ENCODE measurements around the gene EVA1C. TPM values are rescaled to one million over a fixed set of nuclear protein-coding genes. Genes with fewer than 3 reads are reported as not detected.

The EVA1C gene
- total RNA-seq, 1 donor from 2014 or later = 1.2 TPM

GRCh38 chr21:32514275-32515055 lies 102.0 kb downstream of the EVA1C start:
- peaks cover 3% of the 10 kb centered on the region for H3K27me3 Mint-ChIP-seq (ENCODE audit: insufficient read depth, low read depth)
- H3K4me2 ChIP-seq = no peak overlapping the region
- H2AFZ ChIP-seq (replicated peaks) = no peak overlapping the region
- H3K4me1 Mint-ChIP-seq = no peaks in the 10 kb centered on the region
- DNase-seq (ENCODE audit: low spot score) = no peak
- peaks cover 8% of the 10 kb centered on the region for H3K9me3 Mint-ChIP-seq
- no peaks in the 10 kb centered on the region for H3K79me2 ChIP-seq (ENCODE audit: low read depth)
- no peaks in the 10 kb centered on the region for H3K27me3 ChIP-seq
- no peak overlapping the region for H3K27ac Mint-ChIP-seq
- no peaks in the 10 kb centered on the region for H3K36me3 ChIP-seq
- no peak overlapping the region for H3K9ac ChIP-seq
- no peaks in the 10 kb centered on the region for H3K4me1 ChIP-seq
- no peak for TF ChIP-seq EZH2 (IDR thresholded peaks at IDR 0.05)
- no peak for TF ChIP-seq EZH2phosphoT487 (IDR thresholded peaks at IDR 0.05)
- TF ChIP-seq CTCF (IDR thresholded peaks at IDR 0.05) = no peak
- H3K9me3 ChIP-seq (ENCODE audit: low read depth) = no peaks in the 10 kb centered on the region
- H3F3A ChIP-seq (ENCODE audit: low read depth) = no peaks in the 10 kb centered on the region
- H4K20me1 ChIP-seq (ENCODE audit: low read depth) = no peaks in the 10 kb centered on the region
- no peak overlapping the region for H3K4me3 Mint-ChIP-seq
- no peak overlapping the region for H3K4me3 ChIP-seq
- no peak overlapping the region for H3K27ac ChIP-seq
- H3K36me3 Mint-ChIP-seq = no peaks in the 10 kb centered on the region

DNA sequence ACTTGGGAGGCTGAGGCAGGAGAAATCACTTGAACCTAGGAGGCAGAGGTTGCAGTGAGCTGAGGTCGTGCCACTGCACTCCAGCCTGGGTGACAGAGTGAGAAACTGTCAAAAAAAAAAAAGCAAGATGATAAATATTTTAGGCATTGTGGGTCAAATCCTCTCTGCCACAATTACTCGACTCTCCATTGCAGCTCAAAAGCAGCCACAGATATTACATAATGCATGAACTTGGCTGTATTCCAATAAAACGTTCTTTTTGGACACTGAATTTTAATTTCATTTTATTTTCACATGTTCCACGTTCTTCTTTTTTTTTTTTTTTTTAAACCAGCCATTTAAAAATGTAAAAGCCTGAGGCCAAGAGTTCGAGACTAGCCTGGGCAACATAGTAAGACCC lies 103.4 kb downstream of the EVA1C start:
- Histone ChIP-seq H3K4me2 (no peak overlapping the region), H3K9me3 (ENCODE audit: low read depth) (no peaks in the 10 kb centered on the region), H3K4me3 (no peak overlapping the region), H2AFZ (replicated peaks) (no peak overlapping the region), H3K4me1 (no peaks in the 10 kb centered on the region), H3F3A (ENCODE audit: low read depth) (no peaks in the 10 kb centered on the region), H3K36me3 (no peaks in the 10 kb centered on the region), H3K79me2 (ENCODE audit: low read depth) (no peaks in the 10 kb centered on the region), H4K20me1 (ENCODE audit: low read depth) (no peaks in the 10 kb centered on the region), H3K9ac (no peak overlapping the region), H3K27me3 (no peaks in the 10 kb centered on the region), H3K27ac (no peak overlapping the region)
- H3K4me1 Mint-ChIP-seq = peaks cover 4% of the 10 kb centered on the region
- DNase-seq (ENCODE audit: low spot score) = no peak
- TF ChIP-seq EZH2 (IDR thresholded peaks at IDR 0.05) (no peak), EZH2phosphoT487 (IDR thresholded peaks at IDR 0.05) (no peak), CTCF (IDR thresholded peaks at IDR 0.05) (no peak)
- H3K27me3 Mint-ChIP-seq (ENCODE audit: insufficient read depth, low read depth) = peaks cover 7% of the 10 kb centered on the region
- H3K36me3 Mint-ChIP-seq = no peaks in the 10 kb centered on the region
- H3K4me3 Mint-ChIP-seq = no peak overlapping the region
- no peak overlapping the region for H3K27ac Mint-ChIP-seq
- peaks cover 8% of the 10 kb centered on the region for H3K9me3 Mint-ChIP-seq

DNA sequence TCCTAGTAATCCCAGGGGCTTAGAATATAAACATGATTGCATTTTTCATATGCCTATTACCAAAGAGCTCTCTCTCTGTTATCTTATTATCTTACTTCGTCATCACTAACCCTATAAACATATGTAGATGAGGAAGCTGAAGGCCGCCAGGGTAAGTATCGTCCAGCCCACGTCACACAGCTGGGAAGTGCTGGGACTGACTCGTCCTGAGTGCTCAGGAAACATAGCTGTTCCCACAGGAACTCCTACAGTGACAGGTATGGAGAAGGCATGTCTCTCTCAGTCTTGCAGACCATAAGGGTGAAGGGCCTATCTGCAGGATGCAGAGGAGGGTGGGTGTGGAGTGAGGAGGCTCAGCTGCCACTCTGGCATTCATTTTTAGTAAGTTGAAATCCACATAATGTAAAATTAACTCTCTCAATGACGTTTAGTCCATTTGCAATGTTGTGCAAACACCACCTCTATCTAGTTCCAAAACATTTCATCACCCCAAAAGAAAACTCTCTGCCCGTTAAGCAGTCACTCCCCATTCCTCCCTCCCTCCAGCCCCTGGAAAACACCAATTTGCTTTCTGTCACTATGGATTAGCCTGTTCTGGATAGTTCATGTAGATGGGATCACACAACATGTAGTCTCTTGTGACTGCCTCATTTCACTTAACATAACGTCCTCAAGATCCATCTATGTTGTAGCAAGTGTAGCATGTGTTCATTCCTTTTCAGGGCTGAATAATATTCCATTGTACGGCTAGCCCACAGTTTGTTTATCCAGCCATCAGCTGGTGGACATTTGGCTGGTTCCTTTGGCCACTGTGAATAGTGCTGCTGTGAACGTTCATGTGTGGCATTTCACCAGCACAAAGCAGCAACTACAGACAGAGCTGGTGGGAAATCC lies 104.5 kb downstream of the EVA1C start:
- peaks cover 6% of the 10 kb centered on the region for H3K27me3 Mint-ChIP-seq (ENCODE audit: insufficient read depth, low read depth)
- Histone ChIP-seq H3K4me3 (no peak overlapping the region), H3K27me3 (no peaks in the 10 kb centered on the region), H3K4me2 (no peak overlapping the region), H4K20me1 (ENCODE audit: low read depth) (no peaks in the 10 kb centered on the region), H2AFZ (replicated peaks) (no peak overlapping the region), H3K27ac (no peak overlapping the region), H3K9ac (no peak overlapping the region), H3K36me3 (no peaks in the 10 kb centered on the region), H3K9me3 (ENCODE audit: low read depth) (no peaks in the 10 kb centered on the region), H3F3A (ENCODE audit: low read depth) (peaks cover 3% of the 10 kb centered on the region), H3K79me2 (ENCODE audit: low read depth) (no peaks in the 10 kb centered on the region), H3K4me1 (peaks cover 1% of the 10 kb centered on the region)
- peaks cover 11% of the 10 kb centered on the region for H3K4me1 Mint-ChIP-seq
- no peak overlapping the region for H3K27ac Mint-ChIP-seq
- H3K9me3 Mint-ChIP-seq = peaks cover 8% of the 10 kb centered on the region
- H3K4me3 Mint-ChIP-seq = no peak overlapping the region
- no peaks in the 10 kb centered on the region for H3K36me3 Mint-ChIP-seq
- TF ChIP-seq CTCF (IDR thresholded peaks at IDR 0.05) = no peak
- no peak for TF ChIP-seq EZH2phosphoT487 (IDR thresholded peaks at IDR 0.05)
- no peak for TF ChIP-seq EZH2 (IDR thresholded peaks at IDR 0.05)
- DNase-seq (ENCODE audit: low spot score) = no peak

All from neural progenitor cell (in vitro differentiated cells).